Neural cell (in vitro differentiated cells): ENCODE results near the gene NPHP4. TPM values are rescaled to one million over a fixed set of nuclear protein-coding genes. Genes with fewer than 3 reads are reported as not detected.
A peak's percentile ranks its signal among the peaks of the same experiment; 100 is the strongest.

ENCODE experiments used
- H2AFZ ChIP-seq: fragments of 200-600, 300-800 bp; sonication (generic), shearing (Covaris generic); 2 replicates; pipeline ENCODE4 v1.6.0; 2014; ENCODE audit warnings: low read depth, mild to moderate bottlenecking, antibody characterized with exemption, low read length, moderate library complexity
- H3F3A ChIP-seq: fragments of 200-600 bp; shearing (Covaris generic); 2 replicates; pipeline ENCODE4 v1.6.1; 2016; ENCODE audit warnings: mild to moderate bottlenecking, moderate library complexity, mixed read lengths, antibody characterized with exemption, low read length; ENCODE audit not compliant: insufficient read depth, poor library complexity, severe bottlenecking
- H3K27ac ChIP-seq: fragments of 200-600, 300-800 bp; sonication (generic), shearing (Covaris generic); 2 replicates; pipeline ENCODE4 v1.5.1; 2014; ENCODE audit warnings: mild to moderate bottlenecking, low read length, moderate library complexity
- H3K27me3 ChIP-seq: fragments of 300-800, 200-600 bp; sonication (generic), shearing (Covaris generic); 2 replicates; pipeline ENCODE4 v1.6.0; 2014; ENCODE audit warnings: mild to moderate bottlenecking, low read depth, low read length, moderate library complexity; ENCODE audit not compliant: insufficient read depth
- H3K36me3 ChIP-seq: fragments of 300-800, 200-600 bp; sonication (generic), shearing (Covaris generic); 2 replicates; pipeline ENCODE4 v1.5.1; 2014; ENCODE audit warnings: mild to moderate bottlenecking, antibody characterized with exemption, low read length, moderate library complexity; ENCODE audit not compliant: insufficient read depth
- H3K4me2 ChIP-seq: fragments of 300-800, 200-600 bp; sonication (generic), shearing (Covaris generic); 2 replicates; pipeline ENCODE4 v1.6.0; 2014; ENCODE audit warnings: mild to moderate bottlenecking, low read length
- H3K4me3 ChIP-seq: fragments of 300-800, 200-600 bp; sonication (generic), shearing (Covaris generic); 2 replicates; pipeline ENCODE4 v1.5.1; 2014; ENCODE audit warnings: mild to moderate bottlenecking, low read length, moderate library complexity
- H3K79me2 ChIP-seq: fragments of 200-600 bp; shearing (Covaris generic); replicated peaks from 2 replicates; pipeline ENCODE4 v1.6.0; 2014; ENCODE audit warnings: mild to moderate bottlenecking, low read length, moderate library complexity; ENCODE audit not compliant: insufficient read depth
- H3K9ac ChIP-seq: fragments of 300-800, 200-600 bp; sonication (generic), shearing (Covaris generic); 2 replicates; pipeline ENCODE4 v1.6.1; 2016; ENCODE audit warnings: mild to moderate bottlenecking, low read length, mixed read lengths
- H3K9me2 ChIP-seq: fragments of 200-600 bp; shearing (Covaris generic); 2 replicates; pipeline ENCODE4 v1.6.1; 2016; ENCODE audit warnings: mild to moderate bottlenecking, low read length, mixed read lengths; ENCODE audit not compliant: insufficient read depth
- H3K9me3 ChIP-seq: fragments of 200-600, 300-800 bp; sonication (generic), shearing (Covaris generic); 2 replicates; pipeline ENCODE4 v1.6.1; 2016; ENCODE audit warnings: mild to moderate bottlenecking, mixed run types, low read length, moderate library complexity, mixed read lengths
- H4K20me1 ChIP-seq: fragments of 200-600 bp; shearing (Covaris generic); 2 replicates; pipeline ENCODE4 v1.6.1; 2016; ENCODE audit warnings: mild to moderate bottlenecking, mixed run types; ENCODE audit not compliant: insufficient read depth
- CTCF ChIP-seq: fragments of 450-650 bp; IDR thresholded peaks from 2 replicates; pipeline ENCODE4 v1.5.1; 2014; ENCODE audit warnings: antibody characterized with exemption, mild to moderate bottlenecking, moderate library complexity; ENCODE audit not compliant: poor library complexity, severe bottlenecking
- EP300 ChIP-seq: fragments of 450-650 bp; conservative IDR thresholded peaks from 2 replicates; pipeline ENCODE4 v1.6.1; 2014; ENCODE audit warnings: antibody characterized with exemption, mild to moderate bottlenecking, moderate library complexity; ENCODE audit not compliant: poor library complexity, severe bottlenecking
- EZH2 ChIP-seq: fragments of 200-600, 300-800 bp; shearing (Covaris generic), sonication (generic); IDR thresholded peaks from 2 replicates; pipeline ENCODE4 v1.6.1; 2014; ENCODE audit warnings: antibody characterized with exemption, low read length, borderline replicate concordance, mild to moderate bottlenecking; ENCODE audit not compliant: insufficient read depth, poor library complexity, severe bottlenecking
- MXI1 ChIP-seq: fragments of 450-650 bp; conservative IDR thresholded peaks from 2 replicates; pipeline ENCODE4 v1.6.1; 2014; ENCODE audit warnings: antibody characterized with exemption, mild to moderate bottlenecking; ENCODE audit not compliant: poor library complexity, severe bottlenecking
- POLR2AphosphoS5 ChIP-seq: IDR thresholded peaks from 2 replicates; pipeline ENCODE4 v1.6.1; 2012
- RAD21 ChIP-seq: fragments of 450-650 bp; conservative IDR thresholded peaks from 2 replicates; pipeline ENCODE4 v1.6.1; 2014; ENCODE audit warnings: antibody characterized with exemption, mild to moderate bottlenecking, moderate library complexity
- REST ChIP-seq: IDR thresholded peaks from 2 replicates; pipeline ENCODE4 v1.6.1; 2012; ENCODE audit warnings: borderline replicate concordance
- SMC3 ChIP-seq: fragments of 450-650 bp; conservative IDR thresholded peaks from 2 replicates; pipeline ENCODE4 v1.6.1; 2014; ENCODE audit warnings: antibody characterized with exemption, mild to moderate bottlenecking, moderate library complexity; ENCODE audit not compliant: poor library complexity
- TAF1 ChIP-seq: IDR thresholded peaks from 2 replicates; pipeline ENCODE4 v1.6.1; 2012; ENCODE audit warnings: low read depth
- polyA plus RNA-seq: library from polyadenylated mRNA; depleted of rRNA; stranded (reverse); fragments of >200 nt; gene quantifications from 2 replicates; pipeline ENCODE4 v1.2.3, GENCODE V29; 2014

NPHP4 gene
- polyA plus RNA-seq, 1 donor from 2014 or later, result 17.1 TPM

GRCh38 chr1:5860277-5860676 is 131.9 kb downstream of the NPHP4 start:
- no peak overlapping the region for H3K4me2 ChIP-seq
- H3K36me3 ChIP-seq, result no peaks in the 10 kb centered on the region
- no peak overlapping the region for H3K9ac ChIP-seq
- no peak overlapping the region for H3K4me3 ChIP-seq
- H3K79me2 ChIP-seq, result no peaks in the 10 kb centered on the region
- H3F3A ChIP-seq, result no peaks in the 10 kb centered on the region
- no peak overlapping the region for H3K27ac ChIP-seq
- H3K9me2 ChIP-seq, result no peaks in the 10 kb centered on the region
- H3K9me3 ChIP-seq, result no peaks in the 10 kb centered on the region
- H2AFZ ChIP-seq, result no peak overlapping the region
- no peaks in the 10 kb centered on the region for H4K20me1 ChIP-seq
- TF ChIP-seq CTCF, result peak; percentile 18
- TF ChIP-seq EZH2, result no peak
- H3K27me3 ChIP-seq, result no peaks in the 10 kb centered on the region

- Histone ChIP-seq H3K9me2 (no peaks in the 10 kb centered on the region), H3K9ac (no peak overlapping the region), H3K27me3 (no peaks in the 10 kb centered on the region), H4K20me1 (no peaks in the 10 kb centered on the region), H3K36me3 (no peaks in the 10 kb centered on the region), H2AFZ (no peak overlapping the region), H3K27ac (no peak overlapping the region), H3K4me2 (no peak overlapping the region), H3K4me3 (no peak overlapping the region), H3K9me3 (no peaks in the 10 kb centered on the region), H3K79me2 (no peaks in the 10 kb centered on the region), H3F3A (no peaks in the 10 kb centered on the region)
- TF ChIP-seq TAF1 (no peak), CTCF (no peak), POLR2AphosphoS5 (no peak), MXI1 (no peak), EZH2 (no peak), RAD21 (no peak), EP300 (no peak), REST (no peak), SMC3 (no peak)
Observed at GRCh38 chr1:5859766-5860165, 132.5 kb downstream of the NPHP4 start.
